HG02970 (cell line): ENCODE data around the gene ATAD2B.
"Not testable (repeated sequence)": the region's sequence is repeated elsewhere in the genome, so short reads cannot be mapped to it uniquely, and the experiment has no call there.

Source experiments
- ATAC-seq: cut with Tn5 transposase; IDR thresholded peaks from one replicate; pipeline ENCODE4 v1.9.1; 2021; ENCODE audit warnings: mild to moderate bottlenecking, moderate library complexity, moderate number of reproducible peaks; ENCODE audit not compliant: unreplicated experiment, low FRiP score

ATAD2B gene

DNA sequence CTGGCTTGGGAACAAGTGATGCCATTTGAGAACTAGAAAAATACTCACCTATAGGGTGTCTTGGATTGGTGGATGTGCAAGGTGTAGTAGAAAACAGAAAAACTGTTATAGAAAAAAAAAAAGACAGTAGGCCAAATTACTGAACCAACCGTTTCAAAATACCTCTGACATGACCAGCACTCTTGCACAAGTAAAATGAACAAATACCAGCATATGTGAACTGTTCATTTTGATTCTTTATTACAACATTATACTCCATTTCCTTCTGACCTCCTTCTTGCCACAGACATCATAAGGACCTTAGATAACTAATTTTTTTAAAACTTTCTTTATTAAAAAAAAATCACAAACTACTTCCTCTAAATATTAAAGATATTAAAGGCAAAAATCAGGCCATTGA is 125.5 kb downstream of the ATAD2B start:
- no peak for ATAC-seq

GRCh38 chr2:23794234-23794633 is 132.7 kb downstream of the ATAD2B start:
- no peak for ATAC-seq

DNA sequence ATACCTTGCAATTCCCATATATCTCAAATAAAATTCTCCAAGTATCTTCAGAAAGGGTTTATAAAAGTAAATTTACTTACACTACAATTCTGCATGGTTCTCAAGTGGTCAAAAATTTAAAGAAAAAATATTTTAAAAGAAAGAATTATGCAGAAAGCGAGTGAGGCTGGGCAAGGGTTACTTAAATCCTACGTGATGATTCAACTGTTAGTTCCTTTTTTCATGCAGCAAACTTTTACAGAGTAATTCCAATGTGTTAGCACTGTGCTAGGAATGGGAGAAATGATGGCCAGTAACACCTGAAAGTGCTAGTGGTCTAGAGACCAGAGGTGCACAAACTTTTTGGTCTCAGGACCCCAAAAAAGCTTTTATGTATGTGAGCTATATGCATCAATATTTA is 133.4 kb downstream of the ATAD2B start:
- ATAC-seq: no peak

GRCh38 chr2:23791030-23791429 is 135.9 kb downstream of the ATAD2B start:
- no peak for ATAC-seq

DNA sequence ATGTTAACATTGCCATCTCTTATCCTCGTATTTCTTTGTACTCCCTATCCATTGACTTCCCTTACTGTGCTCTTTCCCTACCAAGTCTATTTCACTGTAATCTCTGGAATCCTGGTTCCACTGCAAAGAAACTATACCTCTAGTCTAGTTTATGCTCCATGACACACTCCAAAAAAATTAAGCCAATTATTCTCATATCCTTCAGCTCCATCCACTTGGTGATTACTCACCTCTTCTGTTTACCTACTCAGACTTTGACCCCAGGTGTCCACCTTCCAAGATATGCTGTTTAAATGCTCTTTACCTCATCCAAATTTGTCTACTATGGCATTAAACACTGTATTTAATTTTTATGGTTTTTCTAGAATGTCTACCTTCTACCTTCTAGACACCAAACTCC is 137.9 kb downstream of the ATAD2B start:
- no peak for ATAC-seq

GRCh38 chr2:23788100-23788499 is 138.8 kb downstream of the ATAD2B start:
- ATAC-seq: no peak

DNA sequence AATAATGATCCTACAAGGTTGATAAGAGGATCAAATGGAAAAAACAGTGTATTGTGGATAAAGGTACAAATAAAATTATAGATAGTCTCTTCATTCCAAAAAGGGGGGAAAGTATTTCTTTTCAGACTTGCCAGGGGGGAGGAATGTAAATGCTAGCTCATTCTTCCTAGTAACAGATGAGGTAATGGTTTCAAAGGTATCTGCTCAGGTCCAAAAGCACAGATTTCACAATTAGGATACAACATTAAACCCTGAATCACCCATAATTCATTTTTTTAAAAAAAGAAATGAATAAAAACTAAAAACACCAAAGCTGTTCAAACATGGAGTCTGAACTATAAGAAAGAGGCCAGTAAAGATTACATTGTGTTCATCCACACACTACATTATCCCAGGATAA is 142.0 kb downstream of the ATAD2B start:
- ATAC-seq: no peak

GRCh38 chr2:23782646-23783045 is 144.3 kb downstream of the ATAD2B start:
- ATAC-seq: no peak

DNA sequence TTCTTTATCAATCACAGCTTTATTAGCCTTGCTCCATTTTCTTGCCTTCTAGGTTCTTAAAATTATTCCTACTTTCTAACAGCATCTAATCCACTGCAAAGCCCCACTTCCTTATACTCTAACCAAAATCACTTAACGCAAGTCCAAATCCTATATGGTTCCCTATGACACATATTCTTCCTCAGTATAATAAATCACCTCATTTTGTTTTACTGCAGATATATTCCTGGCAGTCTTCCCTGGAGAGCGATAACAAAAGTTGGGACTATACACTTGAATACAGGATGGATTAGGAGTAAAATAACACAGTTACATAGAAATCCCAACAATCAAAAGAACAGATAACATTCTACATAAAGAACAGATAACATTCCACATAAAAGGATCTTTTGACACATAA is 144.8 kb downstream of the ATAD2B start:
- no peak for ATAC-seq

DNA sequence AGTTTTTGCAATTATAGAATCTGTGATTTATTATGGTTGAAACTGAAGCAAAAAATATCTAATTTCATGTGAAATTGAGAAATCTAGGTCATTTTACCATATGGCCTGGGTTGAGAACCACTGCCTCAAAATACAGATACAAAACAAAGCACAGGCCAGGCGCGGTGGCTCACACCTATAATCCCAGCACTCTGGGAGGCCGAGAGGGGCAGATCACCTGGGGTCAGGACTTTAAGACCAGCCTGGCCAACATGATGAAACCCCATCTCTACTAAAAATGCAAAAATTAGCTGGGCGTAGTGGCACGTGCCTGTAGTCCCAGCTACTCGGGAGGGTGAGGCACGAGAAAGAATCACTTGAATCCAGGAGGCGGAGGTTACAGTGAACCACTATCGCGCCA is 146.5 kb downstream of the ATAD2B start:
- not testable (repeated sequence) for ATAC-seq

GRCh38 chr2:23777826-23778225 is 149.1 kb downstream of the ATAD2B start:
- no peak for ATAC-seq

- no peak for ATAC-seq
Observed at GRCh38 chr2:23776021-23776420, 150.9 kb downstream of the ATAD2B start.

- ATAC-seq: no peak
Observed at GRCh38 chr2:23772684-23773083, 154.2 kb downstream of the ATAD2B start.

DNA sequence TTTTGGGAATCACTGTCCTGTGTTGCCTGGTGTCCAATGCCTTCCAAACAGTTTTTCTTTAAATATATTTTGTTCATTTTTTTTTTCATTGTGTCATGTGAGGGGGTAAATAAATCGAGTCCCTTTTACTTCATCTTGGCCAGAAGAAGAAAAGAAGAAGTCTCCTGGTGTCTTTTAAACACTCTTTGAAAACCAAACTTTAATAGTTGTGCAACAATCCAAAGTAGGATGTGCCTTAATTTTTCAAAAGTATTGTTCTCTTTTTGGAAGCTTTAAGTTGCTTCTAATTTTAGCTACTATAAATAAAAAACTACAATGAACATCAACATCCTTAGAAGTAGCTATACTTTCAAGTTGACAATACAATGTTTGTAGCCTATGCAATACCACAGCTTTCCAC is 154.9 kb downstream of the ATAD2B start:
- ATAC-seq: no peak

DNA sequence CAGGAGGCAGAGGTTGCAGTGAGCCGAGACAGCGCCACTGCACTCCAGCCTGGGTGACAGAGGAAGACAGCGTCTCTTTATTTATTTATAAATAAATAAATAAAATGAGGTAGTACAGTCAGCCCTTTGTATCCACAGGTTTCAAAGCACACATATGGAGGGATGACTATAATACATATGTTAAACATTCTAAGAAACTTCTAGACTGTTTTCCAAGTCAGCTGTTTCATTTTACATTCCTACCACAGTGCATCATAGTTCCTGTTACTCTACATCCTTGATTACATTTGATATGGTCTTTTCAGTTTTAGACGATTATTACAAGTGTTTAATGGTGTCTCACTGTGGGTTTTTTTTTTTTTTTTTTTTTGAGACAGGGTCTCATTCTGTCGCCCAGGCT is 157.6 kb downstream of the ATAD2B start:
- ATAC-seq: no peak

DNA sequence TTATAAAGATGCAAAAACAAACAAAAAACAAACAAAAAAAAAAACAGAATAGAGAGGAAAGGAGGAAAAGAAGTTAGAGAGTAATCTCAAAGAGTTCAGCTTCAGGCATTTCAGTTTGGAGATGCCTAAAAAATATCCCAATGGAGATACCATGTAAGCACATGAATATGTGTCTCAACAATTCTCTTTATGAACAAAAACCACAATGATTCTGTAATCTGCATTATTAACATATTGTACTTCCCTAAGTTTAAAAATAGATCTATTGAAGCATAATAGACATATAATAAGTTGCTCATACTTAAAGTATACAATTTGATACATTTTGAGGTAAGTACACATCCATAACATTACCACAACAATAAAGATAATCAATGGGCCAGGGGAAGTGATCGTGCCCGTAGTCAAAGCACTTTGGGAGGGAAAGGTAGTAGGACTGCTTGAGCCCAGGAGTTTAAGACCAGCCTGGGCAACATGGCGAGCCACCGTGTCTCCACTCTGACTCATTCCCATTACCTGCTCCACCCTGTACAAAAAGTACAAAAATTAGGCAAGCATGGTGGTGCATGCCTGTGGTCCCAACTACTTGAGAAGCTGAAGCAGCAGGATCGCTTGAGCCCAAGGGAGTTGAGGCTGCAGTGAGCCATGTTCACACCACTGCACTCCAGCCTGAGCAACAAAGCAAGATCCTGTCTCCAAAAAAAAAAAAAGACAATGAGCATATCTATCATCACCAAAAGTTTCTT is 158.9 kb downstream of the ATAD2B start:
- ATAC-seq: no peak

DNA sequence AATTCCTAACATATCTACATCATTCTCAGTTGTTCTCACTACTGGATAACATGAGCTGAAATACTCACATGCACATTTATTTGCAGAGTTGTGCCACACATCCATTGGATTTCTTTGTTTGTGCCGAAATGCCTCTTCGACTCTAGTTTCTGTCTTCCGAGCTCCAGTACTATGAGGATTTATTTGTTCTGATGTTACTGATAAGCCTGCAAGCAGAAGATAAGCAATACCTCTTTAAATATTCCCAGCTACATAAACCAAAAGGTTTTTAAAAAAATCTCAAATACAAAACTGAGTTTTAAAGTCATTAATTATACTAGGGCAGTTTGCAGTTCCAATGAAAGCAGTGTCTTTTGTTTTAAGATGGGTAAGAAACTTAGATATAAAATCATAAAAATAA is 164.8 kb downstream of the ATAD2B start:
- ATAC-seq: no peak

GRCh38 chr2:23761638-23762037 is 165.3 kb downstream of the ATAD2B start:
- ATAC-seq: no peak

DNA sequence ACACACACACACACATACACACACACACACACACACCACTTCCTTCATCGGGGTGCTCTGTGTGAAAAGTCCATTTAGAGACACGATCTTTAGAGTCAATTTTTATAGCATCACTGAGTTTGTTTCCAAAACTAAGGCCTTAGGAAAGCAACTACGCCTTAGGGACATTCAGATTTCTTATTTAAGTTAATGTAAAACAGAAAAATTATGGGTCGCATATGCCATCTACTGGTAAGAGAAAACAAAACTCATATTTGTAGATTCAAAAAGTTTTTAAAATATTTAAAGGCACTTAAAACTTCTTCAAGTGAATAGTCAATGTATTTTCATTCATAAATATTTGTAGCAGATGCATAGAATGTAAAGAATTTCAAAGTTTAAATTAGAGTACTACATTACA is 166.2 kb downstream of the ATAD2B start:
- ATAC-seq: no peak

- no peak for ATAC-seq
Observed at GRCh38 chr2:23757686-23758433, 169.1 kb downstream of the ATAD2B start.

GRCh38 chr2:23756593-23757292 is 170.2 kb downstream of the ATAD2B start:
- ATAC-seq: no peak
